ENCODE data around the gene MTERF2.

The MTERF2 gene

GRCh38 chr12:106964526-106964925 lies 22.4 kb downstream of the MTERF2 start:
- DNase-seq (ENCODE audit: low read depth) = peak; percentile 23

GRCh38 chr12:106962286-106962685 lies 24.7 kb downstream of the MTERF2 start:
- H3K4me3 ChIP-seq (ENCODE audit: low read length) = no peak overlapping the region
- no peak for DNase-seq (ENCODE audit: low read depth)

More at GRCh38 chr12:106964526-106964925, 22.4 kb downstream of the MTERF2 start:
- TF ChIP-seq CTCF (conservative IDR thresholded peaks at IDR 0.05; ENCODE audit: low read length) = no peak
- H3K4me3 ChIP-seq (ENCODE audit: low read length) = no peak overlapping the region

GRCh38 chr12:106960443-106960842 lies 26.5 kb downstream of the MTERF2 start:
- H3K4me3 ChIP-seq (ENCODE audit: low read length) = no peak overlapping the region
- TF ChIP-seq CTCF (conservative IDR thresholded peaks at IDR 0.05; ENCODE audit: low read length) = no peak
- no peak for DNase-seq (ENCODE audit: low read depth)

More at GRCh38 chr12:106962286-106962685, 24.7 kb downstream of the MTERF2 start:
- TF ChIP-seq CTCF (conservative IDR thresholded peaks at IDR 0.05; ENCODE audit: low read length) = no peak

GRCh38 chr12:106957583-106957982 lies 29.4 kb downstream of the MTERF2 start:
- TF ChIP-seq CTCF (conservative IDR thresholded peaks at IDR 0.05; ENCODE audit: low read length) = no peak
- H3K4me3 ChIP-seq (ENCODE audit: low read length) = peak overlapping the region; percentile 71
- no peak for DNase-seq (ENCODE audit: low read depth)

GRCh38 chr12:106956048-106956578 lies 30.8 kb downstream of the MTERF2 start:
- no peak for TF ChIP-seq CTCF (conservative IDR thresholded peaks at IDR 0.05; ENCODE audit: low read length)
- peak overlapping the region; percentile 71 for H3K4me3 ChIP-seq (ENCODE audit: low read length)
- DNase-seq (ENCODE audit: low read depth) = peak; percentile 63

GRCh38 chr12:106955377-106956047 lies 31.4 kb downstream of the MTERF2 start, which contains the start of gene TMEM263:
Gene TMEM263 (plus strand): TSS chr12:106955907. CDS start chr12:106967117, 11,210 bp downstream.
- DNase-seq (ENCODE audit: low read depth) = peak; percentile 96
- TF ChIP-seq CTCF (conservative IDR thresholded peaks at IDR 0.05; ENCODE audit: low read length) = no peak
- peak within 1 kb of the TSS; percentile 76 for H3K4me3 ChIP-seq (ENCODE audit: low read length)

Data from AG10803 (cell line).